ENCODE data around the gene NEXMIF. TPM values are rescaled to one million over a fixed set of nuclear protein-coding genes. Genes with fewer than 3 reads are reported as not detected.
"Not testable (repeated sequence)": the region's sequence is repeated elsewhere in the genome, so short reads cannot be mapped to it uniquely, and the experiment has no call there.

NEXMIF gene
- total RNA-seq, 1 experiment from 2014 or later: not detected

DNA sequence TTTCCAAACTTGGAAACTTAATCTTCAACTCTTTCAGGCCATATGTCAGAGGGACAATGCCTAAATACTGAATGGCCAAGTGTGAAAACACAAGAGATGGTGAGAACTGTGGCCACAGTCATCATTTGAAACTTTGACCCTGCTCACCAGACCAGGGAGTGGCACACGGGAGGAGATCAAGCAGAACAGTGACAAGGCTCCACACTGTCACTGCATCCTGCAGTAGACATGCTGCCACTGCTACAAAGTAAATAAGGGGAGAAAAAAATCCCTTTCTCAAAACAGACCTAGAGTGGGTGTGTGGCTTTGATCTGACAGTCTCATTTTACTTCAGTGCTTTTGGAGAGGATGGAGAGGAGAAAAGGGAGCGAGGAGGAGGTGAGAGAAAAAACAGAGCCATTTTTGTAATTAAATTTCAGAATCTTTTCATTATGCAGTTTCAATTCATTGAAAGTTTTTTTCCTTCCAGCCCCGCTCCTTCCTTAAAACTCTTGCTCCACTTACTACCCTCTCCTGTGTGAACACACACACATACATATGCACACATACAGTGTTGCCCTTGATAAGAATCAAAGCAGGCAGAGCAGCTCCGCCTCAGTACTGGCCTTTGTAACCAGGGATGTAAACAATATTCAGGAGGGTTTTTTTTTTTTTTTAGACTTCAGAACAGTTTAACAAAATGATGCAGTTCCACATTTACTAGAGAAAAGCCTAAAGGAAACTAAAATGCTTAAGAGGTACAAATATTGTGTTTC lies 34.4 kb downstream of the NEXMIF start:
- no peaks in the 10 kb centered on the region for H3K36me3 ChIP-seq (ENCODE audit: control insufficient read depth, insufficient read depth, low read length)
- TF ChIP-seq, protein P1, sequence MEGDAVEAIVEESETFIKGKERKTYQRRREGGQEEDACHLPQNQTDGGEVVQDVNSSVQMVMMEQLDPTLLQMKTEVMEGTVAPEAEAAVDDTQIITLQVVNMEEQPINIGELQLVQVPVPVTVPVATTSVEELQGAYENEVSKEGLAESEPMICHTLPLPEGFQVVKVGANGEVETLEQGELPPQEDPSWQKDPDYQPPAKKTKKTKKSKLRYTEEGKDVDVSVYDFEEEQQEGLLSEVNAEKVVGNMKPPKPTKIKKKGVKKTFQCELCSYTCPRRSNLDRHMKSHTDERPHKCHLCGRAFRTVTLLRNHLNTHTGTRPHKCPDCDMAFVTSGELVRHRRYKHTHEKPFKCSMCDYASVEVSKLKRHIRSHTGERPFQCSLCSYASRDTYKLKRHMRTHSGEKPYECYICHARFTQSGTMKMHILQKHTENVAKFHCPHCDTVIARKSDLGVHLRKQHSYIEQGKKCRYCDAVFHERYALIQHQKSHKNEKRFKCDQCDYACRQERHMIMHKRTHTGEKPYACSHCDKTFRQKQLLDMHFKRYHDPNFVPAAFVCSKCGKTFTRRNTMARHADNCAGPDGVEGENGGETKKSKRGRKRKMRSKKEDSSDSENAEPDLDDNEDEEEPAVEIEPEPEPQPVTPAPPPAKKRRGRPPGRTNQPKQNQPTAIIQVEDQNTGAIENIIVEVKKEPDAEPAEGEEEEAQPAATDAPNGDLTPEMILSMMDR (IDR thresholded peaks at IDR 0.05): no peak
- no peak for TF ChIP-seq SIN3A (IDR thresholded peaks at IDR 0.05; ENCODE audit: borderline replicate concordance, insufficient read depth, low read depth, low read length)
- TF ChIP-seq POLR2AphosphoS5 (IDR thresholded peaks at IDR 0.05; ENCODE audit: low read depth, low read length): no peak
- TF ChIP-seq TCF7L2 (IDR thresholded peaks at IDR 0.05; ENCODE audit: low read depth, low read length): no peak
- TF ChIP-seq, protein P2, sequence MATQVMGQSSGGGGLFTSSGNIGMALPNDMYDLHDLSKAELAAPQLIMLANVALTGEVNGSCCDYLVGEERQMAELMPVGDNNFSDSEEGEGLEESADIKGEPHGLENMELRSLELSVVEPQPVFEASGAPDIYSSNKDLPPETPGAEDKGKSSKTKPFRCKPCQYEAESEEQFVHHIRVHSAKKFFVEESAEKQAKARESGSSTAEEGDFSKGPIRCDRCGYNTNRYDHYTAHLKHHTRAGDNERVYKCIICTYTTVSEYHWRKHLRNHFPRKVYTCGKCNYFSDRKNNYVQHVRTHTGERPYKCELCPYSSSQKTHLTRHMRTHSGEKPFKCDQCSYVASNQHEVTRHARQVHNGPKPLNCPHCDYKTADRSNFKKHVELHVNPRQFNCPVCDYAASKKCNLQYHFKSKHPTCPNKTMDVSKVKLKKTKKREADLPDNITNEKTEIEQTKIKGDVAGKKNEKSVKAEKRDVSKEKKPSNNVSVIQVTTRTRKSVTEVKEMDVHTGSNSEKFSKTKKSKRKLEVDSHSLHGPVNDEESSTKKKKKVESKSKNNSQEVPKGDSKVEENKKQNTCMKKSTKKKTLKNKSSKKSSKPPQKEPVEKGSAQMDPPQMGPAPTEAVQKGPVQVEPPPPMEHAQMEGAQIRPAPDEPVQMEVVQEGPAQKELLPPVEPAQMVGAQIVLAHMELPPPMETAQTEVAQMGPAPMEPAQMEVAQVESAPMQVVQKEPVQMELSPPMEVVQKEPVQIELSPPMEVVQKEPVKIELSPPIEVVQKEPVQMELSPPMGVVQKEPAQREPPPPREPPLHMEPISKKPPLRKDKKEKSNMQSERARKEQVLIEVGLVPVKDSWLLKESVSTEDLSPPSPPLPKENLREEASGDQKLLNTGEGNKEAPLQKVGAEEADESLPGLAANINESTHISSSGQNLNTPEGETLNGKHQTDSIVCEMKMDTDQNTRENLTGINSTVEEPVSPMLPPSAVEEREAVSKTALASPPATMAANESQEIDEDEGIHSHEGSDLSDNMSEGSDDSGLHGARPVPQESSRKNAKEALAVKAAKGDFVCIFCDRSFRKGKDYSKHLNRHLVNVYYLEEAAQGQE (IDR thresholded peaks at IDR 0.05; ENCODE audit: insufficient read depth in 1 of 2, low read depth in 2 of 2, low read length in 1 of 2): no peak
- H3K4me1 ChIP-seq (ENCODE audit: control insufficient read depth, insufficient read depth, low read length): no peaks in the 10 kb centered on the region
- ChIA-PET CTCF (no interaction called here), POLR2A (no interaction called here)
- ATAC-seq (no peak), DNase-seq (ENCODE audit: low read depth, low spot score) (no peak)
- in situ Hi-C loops (cut with HindIII; ENCODE audit: low pct_unique_long_range_greater_than_20kb, low sequenced_read_pairs): no loop called here
- no TSS peak for BruUV-seq (replicated peaks)
- no peaks in the 10 kb centered on the region for H3K9me3 ChIP-seq (ENCODE audit: control insufficient read depth, insufficient read depth, low read depth, low read length)
- H3K27ac ChIP-seq (ENCODE audit: low read length): no peak overlapping the region
- no peaks in the 10 kb centered on the region for H3K27me3 ChIP-seq (ENCODE audit: control insufficient read depth, insufficient read depth, low read length)
- no peak overlapping the region for H3K4me3 ChIP-seq (ENCODE audit: low read depth in 2 of 2, low read length in 2 of 2)
- intact Hi-C loops (cut with micrococcal nuclease; ENCODE audit: unreplicated experiment): no loop called here

DNA sequence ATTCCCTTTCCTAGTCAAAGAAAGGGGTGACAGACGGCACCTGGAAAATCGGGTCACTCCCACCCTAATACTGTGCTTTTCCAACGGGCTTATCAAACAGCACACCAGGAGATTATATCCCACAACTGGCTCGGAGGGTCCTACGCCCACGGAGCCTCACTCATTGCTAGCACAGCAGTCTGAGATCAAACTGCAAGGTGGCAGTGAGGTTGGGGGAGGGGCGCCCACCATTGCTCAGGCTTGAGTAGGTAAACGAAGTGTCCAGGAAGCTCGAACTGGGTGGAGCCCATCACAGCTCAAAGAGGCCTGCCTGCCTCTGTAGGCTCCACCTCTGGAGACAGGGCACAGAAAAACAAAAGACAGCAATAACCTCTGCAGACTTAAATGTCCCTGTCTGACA lies 42.9 kb downstream of the NEXMIF start:
- POLR2A ChIA-PET; H3K27me3 ChIP-seq (ENCODE audit: control insufficient read depth, insufficient read depth, low read length); ATAC-seq; H3K27ac ChIP-seq (ENCODE audit: low read length); H3K36me3 ChIP-seq (ENCODE audit: control insufficient read depth, insufficient read depth, low read length); H3K4me1 ChIP-seq (ENCODE audit: control insufficient read depth, insufficient read depth, low read length); CTCF ChIA-PET; H3K9me3 ChIP-seq (ENCODE audit: control insufficient read depth, insufficient read depth, low read depth, low read length); DNase-seq (ENCODE audit: low read depth, low spot score); intact Hi-C loops (cut with micrococcal nuclease; ENCODE audit: unreplicated experiment); BruUV-seq (replicated peaks); in situ Hi-C loops (cut with HindIII; ENCODE audit: low pct_unique_long_range_greater_than_20kb, low sequenced_read_pairs); H3K4me3 ChIP-seq (ENCODE audit: low read depth in 2 of 2, low read length in 2 of 2): not testable (repeated sequence)

DNA sequence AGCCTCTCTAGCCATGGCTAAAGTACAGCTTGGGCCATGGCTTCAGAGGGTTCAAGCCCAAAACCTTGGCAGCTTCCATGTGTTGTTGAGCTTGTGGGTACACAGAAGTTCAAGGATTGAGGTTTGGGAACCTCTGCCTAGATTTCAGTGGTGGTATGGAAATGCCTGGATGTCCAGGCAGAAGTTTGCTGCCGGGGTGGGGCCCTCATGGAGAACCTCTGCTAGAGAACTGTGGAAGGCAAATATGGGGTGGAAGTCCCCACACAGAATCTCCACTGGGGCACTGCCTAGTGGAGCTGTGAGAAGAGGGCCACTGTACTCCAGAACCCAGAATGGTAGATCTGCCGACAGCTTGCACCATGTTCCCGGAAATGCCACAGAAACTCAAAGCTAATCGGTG lies 59.5 kb downstream of the NEXMIF start:
- in situ Hi-C loops (cut with HindIII; ENCODE audit: low pct_unique_long_range_greater_than_20kb, low sequenced_read_pairs) (no loop called here), intact Hi-C loops (cut with micrococcal nuclease; ENCODE audit: unreplicated experiment) (no loop called here)
- H3K4me1 ChIP-seq (ENCODE audit: control insufficient read depth, insufficient read depth, low read length): no peaks in the 10 kb centered on the region
- POLR2A ChIA-PET: no interaction called here
- H3K36me3 ChIP-seq (ENCODE audit: control insufficient read depth, insufficient read depth, low read length): no peaks in the 10 kb centered on the region
- CTCF ChIA-PET: no interaction called here
- H3K9me3 ChIP-seq (ENCODE audit: control insufficient read depth, insufficient read depth, low read depth, low read length): no peaks in the 10 kb centered on the region
- ATAC-seq (no peak), DNase-seq (ENCODE audit: low read depth, low spot score) (no peak)
- H3K27ac ChIP-seq (ENCODE audit: low read length): no peak overlapping the region
- no TSS peak for BruUV-seq (replicated peaks)
- TF ChIP-seq TCF7L2 (IDR thresholded peaks at IDR 0.05; ENCODE audit: low read depth, low read length): no peak
- no peak overlapping the region for H3K4me3 ChIP-seq (ENCODE audit: low read depth in 2 of 2, low read length in 2 of 2)
- no peaks in the 10 kb centered on the region for H3K27me3 ChIP-seq (ENCODE audit: control insufficient read depth, insufficient read depth, low read length)
